ENCODE results near the gene SYT6. TPM values are rescaled to one million over a fixed set of nuclear protein-coding genes. Genes with fewer than 3 reads are reported as not detected.

Gene SYT6
- total and polyA plus RNA-seq, 4 donors = 0.01 to 4.2 TPM; not detected in 2

- TF ChIP-seq, protein P1, sequence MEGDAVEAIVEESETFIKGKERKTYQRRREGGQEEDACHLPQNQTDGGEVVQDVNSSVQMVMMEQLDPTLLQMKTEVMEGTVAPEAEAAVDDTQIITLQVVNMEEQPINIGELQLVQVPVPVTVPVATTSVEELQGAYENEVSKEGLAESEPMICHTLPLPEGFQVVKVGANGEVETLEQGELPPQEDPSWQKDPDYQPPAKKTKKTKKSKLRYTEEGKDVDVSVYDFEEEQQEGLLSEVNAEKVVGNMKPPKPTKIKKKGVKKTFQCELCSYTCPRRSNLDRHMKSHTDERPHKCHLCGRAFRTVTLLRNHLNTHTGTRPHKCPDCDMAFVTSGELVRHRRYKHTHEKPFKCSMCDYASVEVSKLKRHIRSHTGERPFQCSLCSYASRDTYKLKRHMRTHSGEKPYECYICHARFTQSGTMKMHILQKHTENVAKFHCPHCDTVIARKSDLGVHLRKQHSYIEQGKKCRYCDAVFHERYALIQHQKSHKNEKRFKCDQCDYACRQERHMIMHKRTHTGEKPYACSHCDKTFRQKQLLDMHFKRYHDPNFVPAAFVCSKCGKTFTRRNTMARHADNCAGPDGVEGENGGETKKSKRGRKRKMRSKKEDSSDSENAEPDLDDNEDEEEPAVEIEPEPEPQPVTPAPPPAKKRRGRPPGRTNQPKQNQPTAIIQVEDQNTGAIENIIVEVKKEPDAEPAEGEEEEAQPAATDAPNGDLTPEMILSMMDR (IDR thresholded peaks at IDR 0.05; ENCODE audit: control extremely low read depth, extremely low read depth) = no peak
- no peak overlapping the region for H3K9ac ChIP-seq (ENCODE audit: insufficient read depth in 1 of 2, low read length in 2 of 2)
- ATAC-seq (ENCODE audit: insufficient read depth, low FRiP score) = no peak
- peaks cover 0 to 3% (median 0%) of the 10 kb centered on the region in 4 donors for H3K36me3 ChIP-seq (ENCODE audit: control insufficient read depth in 4 of 4, insufficient read depth in 4 of 4, low read length in 4 of 4)
- no peak overlapping the region for H3K27ac ChIP-seq (ENCODE audit: low read depth in 1 of 2, low read length in 1 of 2)
- no peaks in the 10 kb centered on the region for H3K27me3 ChIP-seq (ENCODE audit: control insufficient read depth in 3 of 3, insufficient read depth in 3 of 3, low read length in 2 of 3)
- H3K4me1 ChIP-seq (ENCODE audit: control insufficient read depth in 5 of 5, insufficient read depth in 5 of 5, low read length in 5 of 5) = peaks cover 0 to 5% (median 0%) of the 10 kb centered on the region in 5 donors
- no peaks in the 10 kb centered on the region for H3K9me3 ChIP-seq (ENCODE audit: control insufficient read depth in 4 of 4, insufficient read depth in 3 of 4, low read length in 3 of 4)
- 68 to 79% methylated on average over 6 of the region's 6 CpGs for WGBS, 2 donors
- no peak overlapping the region for H3K4me3 ChIP-seq
- no peak for DNase-seq
Measured at GRCh38 chr1:114128293-114128692, 25.4 kb downstream of the SYT6 start.

DNA sequence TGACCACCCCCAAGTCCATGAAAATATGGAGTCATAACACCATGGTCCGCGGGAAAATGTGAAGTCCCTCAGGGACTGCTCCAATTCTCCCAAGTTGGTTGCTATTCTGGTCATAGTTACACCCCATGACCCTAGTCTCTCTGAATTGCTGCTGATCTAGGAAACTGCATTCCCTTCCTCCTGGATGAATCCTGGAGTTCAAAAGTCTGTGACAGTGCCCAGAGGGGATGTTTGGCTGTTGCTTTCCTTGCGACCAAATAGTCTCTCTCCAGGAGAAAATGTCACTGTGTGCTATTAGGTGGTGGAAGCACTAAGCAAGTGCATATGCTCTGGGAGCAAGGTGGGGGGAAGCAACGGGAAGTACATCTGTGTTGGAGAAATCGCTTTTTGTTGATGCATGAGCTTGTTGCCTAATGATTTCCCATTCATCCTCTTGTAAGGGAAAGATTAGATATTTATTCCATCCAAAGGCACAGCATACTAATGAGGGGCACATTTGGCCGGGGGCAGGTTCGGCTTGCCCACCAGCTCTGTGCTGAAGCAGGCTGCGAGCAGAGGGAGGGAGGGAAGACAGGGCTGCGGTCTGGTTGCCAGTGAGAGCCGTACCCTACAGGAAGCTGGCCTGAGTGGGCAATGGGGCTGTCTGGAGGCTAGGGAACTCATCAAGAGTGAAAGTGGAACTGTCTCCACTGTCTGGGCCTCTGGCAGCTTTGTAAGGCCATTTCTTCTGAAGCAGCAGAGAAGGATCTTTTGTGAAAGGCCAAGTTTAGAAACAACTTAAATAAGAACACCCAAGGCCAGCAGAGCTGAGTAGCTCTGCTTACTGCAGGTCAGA is 27.2 kb downstream of the SYT6 start:
- Histone ChIP-seq H3K4me3 (no peak overlapping the region), H3K27ac (ENCODE audit: low read depth in 1 of 2, low read length in 1 of 2) (no peak overlapping the region), H3K9me3 (ENCODE audit: control insufficient read depth in 4 of 4, insufficient read depth in 3 of 4, low read length in 3 of 4) (no peaks in the 10 kb centered on the region), H3K4me1 (ENCODE audit: control insufficient read depth in 5 of 5, insufficient read depth in 5 of 5, low read length in 5 of 5) (peaks cover 0 to 13% (median 0%) of the 10 kb centered on the region in 5 donors), H3K9ac (ENCODE audit: insufficient read depth in 1 of 2, low read length in 2 of 2) (no peak overlapping the region), H3K36me3 (ENCODE audit: control insufficient read depth in 4 of 4, insufficient read depth in 4 of 4, low read length in 4 of 4) (peaks cover 0 to 3% (median 0%) of the 10 kb centered on the region in 4 donors), H3K27me3 (ENCODE audit: control insufficient read depth in 3 of 3, insufficient read depth in 3 of 3, low read length in 2 of 3) (no peaks in the 10 kb centered on the region)
- TF ChIP-seq, protein P1 (IDR thresholded peaks at IDR 0.05; ENCODE audit: control extremely low read depth, extremely low read depth) = no peak
- DNase-seq (no peak), ATAC-seq (ENCODE audit: insufficient read depth, low FRiP score) (no peak)
- 55 to 67% methylated on average over 10 of the region's 10 CpGs for WGBS, 2 donors

DNA sequence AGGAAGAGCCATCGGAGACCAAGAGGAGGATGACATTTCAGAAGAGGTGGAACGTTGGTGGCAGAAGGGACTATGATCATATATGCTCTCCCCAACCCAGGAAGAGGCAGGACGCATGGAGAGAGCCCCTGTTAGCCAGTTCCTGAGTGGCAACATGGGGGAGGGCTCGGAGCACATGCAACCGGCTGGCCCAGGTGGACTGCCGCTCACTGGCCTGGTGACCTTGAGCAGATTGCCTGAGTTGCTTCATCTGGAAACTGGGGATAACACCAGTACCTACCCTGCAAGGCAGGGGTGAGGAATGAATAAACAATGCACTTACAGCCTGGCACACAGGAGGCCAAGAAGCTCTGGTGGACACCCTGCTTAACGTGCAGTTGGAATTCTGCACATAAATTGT is 29.0 kb downstream of the SYT6 start:
- TF ChIP-seq, protein P1 (IDR thresholded peaks at IDR 0.05; ENCODE audit: control extremely low read depth, extremely low read depth) = no peak
- Histone ChIP-seq H3K4me3 (no peak overlapping the region), H3K36me3 (ENCODE audit: control insufficient read depth in 4 of 4, insufficient read depth in 4 of 4, low read length in 4 of 4) (peaks cover 0 to 3% (median 0%) of the 10 kb centered on the region in 4 donors), H3K9ac (ENCODE audit: insufficient read depth in 1 of 2, low read length in 2 of 2) (no peak overlapping the region), H3K27me3 (ENCODE audit: control insufficient read depth in 3 of 3, insufficient read depth in 3 of 3, low read length in 2 of 3) (no peaks in the 10 kb centered on the region), H3K9me3 (ENCODE audit: control insufficient read depth in 4 of 4, insufficient read depth in 3 of 4, low read length in 3 of 4) (no peaks in the 10 kb centered on the region), H3K27ac (ENCODE audit: low read depth in 1 of 2, low read length in 1 of 2) (no peak overlapping the region), H3K4me1 (ENCODE audit: control insufficient read depth in 5 of 5, insufficient read depth in 5 of 5, low read length in 5 of 5) (peaks cover 0 to 13% (median 0%) of the 10 kb centered on the region in 5 donors)
- DNase-seq (no peak), ATAC-seq (ENCODE audit: insufficient read depth, low FRiP score) (no peak)
- WGBS, 2 donors = 91 to 94% methylated on average over 7 of the region's 7 CpGs
